ENCODE data around the gene COLEC11. TPM values are rescaled to one million over a fixed set of nuclear protein-coding genes. Genes with fewer than 3 reads are reported as not detected.

The COLEC11 gene
- total RNA-seq, 4 donors from 2014 or later: 3.6 to 15.9 (median 5.9) TPM

DNA sequence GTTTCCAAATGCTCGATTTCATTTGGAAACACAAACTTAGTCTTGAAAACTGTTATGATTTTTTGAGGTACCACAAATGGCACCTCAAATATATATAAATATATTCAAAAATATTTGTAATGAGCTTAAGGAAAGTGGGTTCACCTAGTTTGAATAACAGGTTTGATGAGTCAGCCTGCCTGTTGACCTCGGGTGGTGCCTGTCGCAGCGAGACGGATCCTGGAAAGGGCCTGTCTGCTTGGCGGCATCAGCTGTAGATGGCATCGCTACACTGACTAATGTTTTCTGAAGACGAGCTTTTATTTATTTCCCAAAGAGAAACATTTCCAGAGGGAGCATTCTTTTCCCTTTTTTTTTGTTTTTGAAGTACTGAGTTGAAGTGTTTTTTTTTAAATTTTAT, 70.0 kb downstream of the COLEC11 start:
- DNase-seq (ENCODE audit: low spot score) (no peak), ATAC-seq (ENCODE audit: low FRiP score) (no peak)

DNA sequence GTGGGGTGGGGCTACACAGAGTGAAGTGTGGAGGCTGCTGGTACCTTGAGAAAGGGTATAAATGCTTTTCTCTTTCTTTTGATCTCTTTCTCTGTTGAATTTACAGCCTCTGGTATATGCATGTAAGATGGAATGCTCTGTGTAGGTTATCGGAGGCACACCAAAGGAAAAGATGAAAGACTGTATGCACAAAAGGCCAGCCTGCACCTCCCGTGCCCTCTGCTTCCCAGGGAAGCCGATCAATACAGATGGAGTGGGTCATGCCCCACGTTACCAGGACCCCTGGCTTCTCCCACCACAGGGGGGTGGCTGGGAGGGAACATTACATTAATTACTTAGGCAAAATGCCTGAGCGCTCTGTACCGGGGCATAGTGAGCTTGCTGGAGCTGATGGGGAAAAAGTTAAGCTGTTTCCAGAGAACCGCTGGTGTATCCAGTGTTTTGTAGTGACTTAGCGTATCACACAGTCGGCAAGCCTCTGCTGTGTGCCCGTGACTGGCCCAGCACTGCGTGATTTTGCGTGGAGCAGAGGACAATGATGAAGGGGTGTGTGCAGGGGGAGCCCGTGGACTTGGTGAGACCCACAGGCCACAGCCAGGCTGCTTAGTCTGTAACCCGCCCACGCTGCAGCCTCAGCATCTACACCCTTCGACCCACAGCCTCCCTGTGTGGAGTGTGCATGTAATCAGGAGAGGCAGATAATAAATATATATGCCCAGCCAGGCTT, 71.1 kb downstream of the COLEC11 start:
- ATAC-seq (ENCODE audit: low FRiP score) (no peak), DNase-seq (ENCODE audit: low spot score) (no peak)
- TF ChIP-seq CTCF (IDR thresholded peaks at IDR 0.05): no peak

More for the DNA sequence above, 70.0 kb downstream of the COLEC11 start:
- TF ChIP-seq CTCF (IDR thresholded peaks at IDR 0.05): no peak

DNA sequence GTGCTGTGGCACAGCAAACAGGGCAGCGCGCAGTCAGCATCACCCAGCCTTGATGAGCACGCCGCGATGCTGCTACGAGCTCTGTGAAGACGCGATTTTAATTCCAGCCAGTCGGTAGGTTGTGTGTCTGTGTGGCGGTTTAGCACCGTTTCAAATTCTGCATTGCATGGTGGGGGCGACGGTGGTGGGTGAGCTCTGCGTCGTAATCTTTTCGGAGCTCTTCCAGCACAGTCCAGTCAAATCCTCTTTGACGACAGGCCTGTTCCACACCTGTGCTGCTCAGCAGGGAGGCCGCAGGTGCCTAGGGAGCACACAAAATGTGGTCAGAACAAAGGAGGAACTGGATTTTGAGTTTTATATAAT, 71.7 kb downstream of the COLEC11 start:
- TF ChIP-seq CTCF (IDR thresholded peaks at IDR 0.05): no peak
- no peak for DNase-seq (ENCODE audit: low spot score)
- no peak for ATAC-seq (ENCODE audit: low FRiP score)

- TF ChIP-seq CTCF (IDR thresholded peaks at IDR 0.05): no peak
- no peak for ATAC-seq (ENCODE audit: low FRiP score)
- no peak for DNase-seq (ENCODE audit: low spot score)
Observed at GRCh38 chr2:3667151-3667631, 72.3 kb downstream of the COLEC11 start.

- no peak for TF ChIP-seq CTCF (IDR thresholded peaks at IDR 0.05)
- no peak for ATAC-seq (ENCODE audit: low FRiP score)
- no peak for DNase-seq (ENCODE audit: low spot score)
Observed at GRCh38 chr2:3669656-3670055, 74.7 kb downstream of the COLEC11 start.

DNA sequence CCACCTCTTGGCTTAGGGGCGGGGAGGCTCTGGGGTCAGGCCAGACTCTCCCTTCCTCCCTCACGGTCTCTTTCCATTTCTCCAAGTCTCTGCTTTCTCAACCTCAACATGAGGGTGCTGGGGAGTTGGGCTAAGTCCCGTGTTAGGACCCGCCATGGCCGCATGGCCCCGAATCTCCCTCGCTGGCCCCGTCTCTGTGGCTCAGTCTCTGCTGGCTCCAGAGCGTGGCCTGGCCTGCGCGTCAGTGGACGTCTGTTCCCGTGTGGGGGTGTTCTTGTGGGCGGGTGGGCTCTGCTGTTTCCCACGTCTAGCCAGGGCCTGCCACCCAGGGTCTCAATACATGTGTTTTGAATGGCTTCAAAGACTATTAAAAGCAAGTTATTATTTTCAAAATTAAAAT, 75.5 kb downstream of the COLEC11 start:
- no peak for TF ChIP-seq CTCF (IDR thresholded peaks at IDR 0.05)
- DNase-seq (ENCODE audit: low spot score) (no peak), ATAC-seq (ENCODE audit: low FRiP score) (no peak)

GRCh38 chr2:3670941-3671340, 76.0 kb downstream of the COLEC11 start:
- no peak for DNase-seq (ENCODE audit: low spot score)
- ATAC-seq (ENCODE audit: low FRiP score): no peak
- no peak for TF ChIP-seq CTCF (IDR thresholded peaks at IDR 0.05)

Data from omental fat pad (tissue), 4 donors.